CD4-positive, alpha-beta T cell treated with Interleukin-2 at 100 ng/mL for 4 hours (primary cell): Measurements from ENCODE around the gene CST6.

Experiments
- DNase-seq: peaks from one replicate; pipeline ENCODE4 v3.0.0-alpha.2; 2020; ENCODE audit warnings: low spot score

Gene CST6, protein sequence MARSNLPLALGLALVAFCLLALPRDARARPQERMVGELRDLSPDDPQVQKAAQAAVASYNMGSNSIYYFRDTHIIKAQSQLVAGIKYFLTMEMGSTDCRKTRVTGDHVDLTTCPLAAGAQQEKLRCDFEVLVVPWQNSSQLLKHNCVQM

DNA sequence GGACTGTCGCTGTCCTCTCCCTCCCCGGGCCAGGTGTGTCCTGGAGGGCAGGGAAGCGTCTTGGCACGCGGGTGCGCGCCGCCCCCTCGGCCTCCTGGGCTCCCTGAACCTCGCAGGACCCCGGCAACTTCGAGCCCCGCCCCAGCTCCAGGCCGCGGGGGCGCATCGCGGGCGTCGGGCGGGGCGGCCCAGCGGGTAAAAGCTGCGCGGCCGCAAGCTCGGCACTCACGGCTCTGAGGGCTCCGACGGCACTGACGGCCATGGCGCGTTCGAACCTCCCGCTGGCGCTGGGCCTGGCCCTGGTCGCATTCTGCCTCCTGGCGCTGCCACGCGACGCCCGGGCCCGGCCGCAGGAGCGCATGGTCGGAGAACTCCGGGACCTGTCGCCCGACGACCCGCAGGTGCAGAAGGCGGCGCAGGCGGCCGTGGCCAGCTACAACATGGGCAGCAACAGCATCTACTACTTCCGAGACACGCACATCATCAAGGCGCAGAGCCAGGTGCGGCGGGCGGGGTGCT lies at the start of gene CST6:
CST6 (plus strand) TSS at position 224 of the 519 bp plus-strand sequence; CDS start at position 261, 37 bp downstream.
- DNase-seq: no peak

DNA sequence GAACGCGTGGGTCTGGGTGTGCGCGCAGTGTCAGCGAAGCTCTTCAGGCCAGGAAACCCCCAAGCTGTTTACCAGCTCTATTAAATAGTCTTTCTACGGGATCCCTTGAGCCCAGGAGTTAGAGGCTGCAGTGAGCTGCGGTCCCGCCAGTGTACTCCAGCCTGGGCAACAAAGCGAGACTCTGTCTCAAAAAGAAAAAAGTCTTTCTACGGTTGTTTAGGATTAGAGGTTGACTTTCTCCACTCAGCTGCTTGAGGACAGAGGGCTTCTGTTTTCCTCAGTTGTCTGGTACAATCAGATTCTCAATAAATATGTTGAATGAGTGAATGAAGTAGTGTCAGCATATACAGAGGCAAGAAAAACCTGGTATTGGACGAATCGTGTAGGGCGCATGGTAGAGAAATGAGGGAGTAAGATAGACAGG lies 49.7 kb upstream of the CST6 start:
- no peak for DNase-seq

DNA sequence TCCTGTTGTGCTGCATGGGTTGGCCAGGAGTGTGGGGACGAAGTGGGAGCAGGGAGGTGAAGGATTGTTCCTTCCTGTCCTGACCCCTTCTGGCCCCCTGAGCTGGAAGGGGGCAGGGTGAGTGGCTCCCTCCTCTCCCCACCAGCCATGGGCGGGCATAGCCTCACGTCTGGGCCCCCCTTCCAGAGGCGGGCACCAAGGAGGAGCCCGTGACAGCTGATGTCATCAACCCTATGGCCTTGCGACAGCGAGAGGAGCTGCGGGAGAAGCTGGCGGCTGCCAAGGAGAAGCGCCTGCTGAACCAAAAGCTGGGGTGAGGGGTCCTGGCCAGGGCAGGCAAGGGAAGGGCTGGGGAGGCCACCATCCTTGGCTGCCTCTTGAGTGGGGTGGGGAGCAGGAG lies 46.9 kb upstream of the CST6 start:
- no peak for DNase-seq

DNA sequence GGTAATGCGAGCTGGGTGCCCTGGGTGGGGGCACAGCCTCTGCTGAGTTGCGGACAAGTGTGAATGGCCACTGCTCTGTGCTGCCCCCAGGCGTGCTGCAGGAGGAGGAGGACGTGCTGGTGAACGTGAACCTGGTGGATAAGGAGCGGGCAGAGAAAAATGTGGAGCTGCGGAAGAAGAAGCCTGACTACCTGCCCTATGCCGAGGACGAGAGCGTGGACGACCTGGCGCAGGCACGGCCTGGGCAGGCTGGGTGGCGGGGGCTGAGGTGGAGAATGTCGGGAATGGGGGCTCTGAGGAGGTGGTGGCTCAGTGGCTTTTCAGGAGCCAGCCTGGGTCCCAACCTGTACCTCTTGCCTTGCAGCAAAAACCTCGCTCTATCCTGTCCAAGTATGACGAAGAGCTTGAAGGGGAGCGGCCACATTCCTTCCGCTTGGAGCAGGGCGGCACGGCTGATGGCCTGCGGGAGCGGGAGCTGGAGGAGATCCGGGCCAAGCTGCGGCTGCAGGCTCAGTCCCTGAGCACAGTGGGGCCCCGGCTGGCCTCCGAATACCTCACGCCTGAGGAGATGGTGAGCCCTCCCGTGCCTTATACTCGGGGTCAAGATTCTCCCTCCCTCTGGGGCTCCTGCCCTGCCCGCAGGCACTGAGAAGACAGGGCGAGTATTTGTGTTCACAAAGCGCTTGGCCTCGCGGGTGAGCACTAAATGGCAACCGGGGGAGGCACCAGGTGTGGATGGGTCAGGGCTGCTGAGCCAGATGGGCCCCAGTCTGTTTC lies 45.6 kb upstream of the CST6 start:
- DNase-seq: no peak

DNA sequence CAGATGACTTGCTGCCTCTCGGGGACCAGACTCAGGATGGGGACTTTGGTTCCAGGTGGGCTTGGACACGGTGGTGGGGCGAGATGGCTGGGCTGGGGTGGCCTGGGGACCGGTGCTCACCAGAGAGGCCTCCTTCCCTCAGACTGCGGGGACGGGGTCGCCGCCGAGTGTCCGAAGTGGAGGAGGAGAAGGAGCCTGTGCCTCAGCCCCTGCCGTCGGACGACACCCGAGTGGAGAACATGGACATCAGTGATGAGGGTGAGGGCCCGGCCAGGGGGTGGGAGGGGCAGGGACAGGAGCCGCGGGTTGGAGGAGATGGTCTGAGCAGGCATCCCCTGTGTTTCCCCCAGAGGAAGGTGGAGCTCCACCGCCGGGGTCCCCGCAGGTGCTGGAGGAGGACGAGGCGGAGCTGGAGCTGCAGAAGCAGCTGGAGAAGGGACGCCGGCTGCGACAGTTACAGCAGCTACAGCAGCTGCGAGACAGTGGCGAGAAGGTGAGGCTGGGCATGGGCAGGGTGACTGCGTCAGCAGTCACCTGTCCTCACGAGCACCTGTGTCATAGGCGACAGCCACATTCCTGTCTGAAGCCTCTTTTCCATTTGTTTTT lies 44.4 kb upstream of the CST6 start:
- DNase-seq: no peak

DNA sequence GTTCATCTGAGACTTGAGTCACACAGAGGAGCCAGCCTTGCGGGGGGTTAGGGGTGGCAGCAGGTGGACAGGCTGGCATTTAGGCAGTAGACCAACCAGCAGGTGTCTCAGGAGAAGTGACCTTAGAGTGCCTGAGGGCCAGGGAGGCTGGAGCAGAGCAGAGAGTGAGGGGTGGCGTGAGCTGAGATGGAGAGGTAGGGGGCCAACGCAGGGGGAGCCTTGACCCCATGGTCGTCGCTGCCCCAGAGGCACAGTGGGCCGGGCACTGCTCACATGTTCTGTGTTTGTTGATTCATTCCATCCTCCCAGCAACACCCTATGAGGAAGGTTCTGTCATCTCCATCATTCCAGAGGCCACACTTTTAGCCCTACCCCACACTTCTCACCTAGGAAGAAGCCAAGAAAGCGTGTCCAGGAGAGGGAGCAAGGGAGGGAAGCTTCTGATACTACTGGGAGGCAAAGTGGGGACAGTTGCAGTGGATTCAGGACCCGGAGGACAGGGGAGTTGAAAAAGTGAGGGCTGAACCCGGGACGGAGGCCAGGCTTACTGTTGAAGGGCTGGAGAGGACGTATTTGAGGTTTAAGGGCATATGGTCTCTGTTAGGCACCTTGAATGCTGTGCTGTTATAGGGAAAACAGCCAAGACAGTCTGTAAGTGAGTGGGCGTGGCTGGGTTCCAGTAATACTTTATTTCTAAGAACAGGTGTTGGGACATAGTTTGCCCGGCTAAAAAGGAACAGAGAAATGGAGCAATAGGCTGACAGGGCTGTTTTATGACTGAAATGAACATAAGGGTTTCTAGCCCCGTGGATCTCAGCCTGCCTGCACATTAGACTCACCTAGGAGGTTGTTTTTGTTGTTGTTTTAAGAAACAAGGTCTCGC lies 43.0 kb upstream of the CST6 start:
- DNase-seq: no peak

DNA sequence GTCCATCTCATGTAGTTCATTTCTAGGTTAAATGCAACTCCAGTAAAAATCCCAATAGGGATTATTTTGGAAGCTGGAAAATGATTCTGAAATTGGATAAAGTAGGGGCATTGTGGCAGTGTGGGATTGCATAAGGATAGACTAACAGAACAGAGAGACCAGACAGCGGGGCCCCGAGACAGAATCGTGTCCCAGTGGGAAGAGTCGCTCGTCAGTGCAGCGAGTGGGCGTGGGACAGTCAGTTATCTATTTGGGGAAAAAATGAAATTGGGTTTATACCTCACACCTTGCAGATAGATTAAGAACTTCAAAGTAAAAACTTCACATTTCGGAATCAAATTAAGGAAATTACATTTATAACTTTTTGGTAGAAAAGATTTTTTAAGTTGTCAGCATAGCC lies 39.7 kb upstream of the CST6 start:
- DNase-seq: no peak

DNA sequence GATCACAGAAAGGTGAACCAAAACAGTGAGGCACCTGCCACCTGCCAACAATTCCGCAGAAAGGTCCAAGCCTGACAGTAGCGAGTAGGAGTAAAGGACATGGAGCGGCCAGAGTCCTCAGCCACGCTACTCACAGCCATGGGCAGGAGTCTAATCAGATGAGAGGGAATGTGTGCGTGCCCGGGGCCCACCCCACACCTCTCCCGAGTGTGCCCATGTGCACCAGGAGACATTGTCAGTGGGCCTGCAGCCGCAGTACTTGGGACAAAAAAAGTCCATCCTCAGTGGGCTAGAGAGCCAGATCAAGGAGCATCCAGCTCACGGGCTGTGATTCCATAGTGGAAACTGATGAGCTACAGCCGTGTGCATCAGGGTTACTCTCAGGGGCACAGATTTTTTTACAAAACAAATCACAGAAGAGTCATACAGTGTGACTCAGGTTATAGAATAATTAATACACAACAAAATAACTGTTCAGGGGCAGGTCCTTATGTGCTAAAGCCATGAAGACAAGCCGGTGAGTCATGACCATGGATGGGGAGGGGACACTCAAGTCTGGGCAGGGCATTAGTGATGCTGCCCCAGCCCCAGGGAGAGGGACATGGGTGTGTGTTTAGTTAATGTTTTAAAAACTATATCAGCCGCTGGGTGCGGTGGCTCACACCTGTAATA lies 38.2 kb upstream of the CST6 start:
- DNase-seq: no peak

DNA sequence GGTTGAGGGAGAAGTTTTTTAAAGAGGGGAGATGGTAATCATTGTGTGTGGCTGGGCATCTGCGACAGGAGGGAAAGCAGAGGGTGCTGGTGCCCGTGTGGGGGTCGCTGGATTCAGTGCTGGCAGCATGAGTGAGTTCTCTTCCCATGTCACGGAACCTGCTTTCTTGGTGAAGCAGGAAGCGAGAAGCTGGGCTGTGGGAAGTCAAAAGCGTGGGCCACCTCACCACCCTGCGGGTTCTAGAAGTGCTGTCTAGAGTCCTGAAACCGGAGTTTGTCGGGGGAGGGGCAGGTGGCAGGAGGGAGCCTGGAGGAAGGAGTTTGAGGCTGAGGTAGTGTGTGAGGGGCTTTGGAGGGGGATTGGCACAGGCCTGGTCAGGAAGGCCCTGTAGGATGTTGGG lies 36.0 kb upstream of the CST6 start:
- no peak for DNase-seq

DNA sequence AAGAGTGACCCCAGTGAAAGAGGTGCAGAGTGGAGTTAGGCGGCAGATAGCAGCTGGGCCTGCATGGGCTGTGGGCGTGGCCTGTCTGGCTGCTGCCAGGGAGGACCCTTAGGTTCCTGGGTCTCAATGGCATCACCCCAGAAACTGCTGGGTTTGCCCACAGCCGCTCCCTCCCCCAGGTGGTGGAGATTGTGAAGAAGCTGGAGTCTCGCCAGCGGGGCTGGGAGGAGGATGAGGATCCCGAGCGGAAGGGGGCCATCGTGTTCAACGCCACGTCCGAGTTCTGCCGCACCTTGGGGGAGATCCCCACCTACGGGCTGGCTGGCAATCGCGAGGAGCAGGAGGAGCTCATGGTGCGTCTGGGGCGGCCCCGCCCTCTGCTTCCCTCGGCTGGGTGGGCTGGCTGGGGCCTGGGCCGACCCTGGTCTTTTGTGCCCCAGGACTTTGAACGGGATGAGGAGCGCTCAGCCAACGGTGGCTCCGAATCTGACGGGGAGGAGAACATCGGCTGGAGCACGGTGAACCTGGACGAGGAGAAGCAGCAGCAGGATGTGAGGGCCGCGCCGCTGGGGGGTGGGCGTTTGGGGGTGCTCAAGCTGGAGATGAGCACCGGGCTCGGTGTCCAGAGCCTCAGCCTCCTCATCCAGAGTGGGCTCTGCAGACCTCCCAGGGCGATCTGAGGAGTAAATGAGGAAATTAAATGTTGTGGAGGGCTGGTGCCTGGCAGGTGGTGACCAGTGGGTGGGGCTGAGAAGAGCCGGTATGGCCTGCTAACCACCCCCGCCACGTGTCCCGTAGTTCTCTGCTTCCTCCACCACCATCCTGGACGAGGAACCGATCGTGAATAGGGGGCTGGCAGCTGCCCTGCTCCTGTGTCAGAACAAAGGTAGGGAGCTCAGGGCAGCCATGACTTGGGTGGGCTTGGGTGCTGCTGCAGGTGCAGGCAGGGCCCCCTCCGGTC lies 35.3 kb upstream of the CST6 start:
- no peak for DNase-seq

DNA sequence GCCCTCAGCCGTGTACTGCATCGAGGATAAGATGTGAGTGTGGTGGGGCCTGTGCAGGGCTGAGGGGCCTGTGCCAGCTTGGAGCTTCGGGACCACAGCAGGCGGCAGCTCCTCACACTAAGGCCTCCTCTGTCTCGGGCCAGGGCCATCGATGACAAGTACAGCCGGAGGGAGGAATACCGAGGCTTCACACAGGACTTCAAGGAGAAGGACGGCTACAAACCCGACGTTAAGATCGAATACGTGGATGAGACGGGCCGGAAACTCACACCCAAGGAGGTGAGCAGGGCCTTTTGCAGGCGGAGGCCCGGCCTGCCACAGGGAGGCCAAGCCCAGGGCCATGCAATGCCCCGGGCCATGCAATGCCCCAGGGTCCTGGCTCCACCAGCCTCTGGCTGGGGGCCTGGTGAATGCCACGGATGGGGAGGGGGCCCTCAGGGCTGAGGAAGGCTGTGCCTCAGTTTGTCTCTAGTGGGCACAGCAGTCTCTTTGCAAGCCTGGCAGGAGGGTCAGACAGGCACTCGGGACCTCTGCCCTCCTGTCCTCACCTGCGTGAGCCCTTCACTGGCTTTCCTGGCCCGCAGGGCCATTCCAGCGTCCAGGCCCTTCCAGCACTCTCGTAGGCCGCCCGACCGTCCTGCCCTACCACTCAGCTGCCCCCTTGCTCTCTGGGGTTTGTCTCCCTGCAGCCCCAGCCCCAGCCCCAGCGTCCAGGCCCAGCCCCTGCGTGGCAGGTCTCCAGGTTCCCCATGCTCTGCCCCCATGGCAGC lies 34.0 kb upstream of the CST6 start:
- DNase-seq: no peak

DNA sequence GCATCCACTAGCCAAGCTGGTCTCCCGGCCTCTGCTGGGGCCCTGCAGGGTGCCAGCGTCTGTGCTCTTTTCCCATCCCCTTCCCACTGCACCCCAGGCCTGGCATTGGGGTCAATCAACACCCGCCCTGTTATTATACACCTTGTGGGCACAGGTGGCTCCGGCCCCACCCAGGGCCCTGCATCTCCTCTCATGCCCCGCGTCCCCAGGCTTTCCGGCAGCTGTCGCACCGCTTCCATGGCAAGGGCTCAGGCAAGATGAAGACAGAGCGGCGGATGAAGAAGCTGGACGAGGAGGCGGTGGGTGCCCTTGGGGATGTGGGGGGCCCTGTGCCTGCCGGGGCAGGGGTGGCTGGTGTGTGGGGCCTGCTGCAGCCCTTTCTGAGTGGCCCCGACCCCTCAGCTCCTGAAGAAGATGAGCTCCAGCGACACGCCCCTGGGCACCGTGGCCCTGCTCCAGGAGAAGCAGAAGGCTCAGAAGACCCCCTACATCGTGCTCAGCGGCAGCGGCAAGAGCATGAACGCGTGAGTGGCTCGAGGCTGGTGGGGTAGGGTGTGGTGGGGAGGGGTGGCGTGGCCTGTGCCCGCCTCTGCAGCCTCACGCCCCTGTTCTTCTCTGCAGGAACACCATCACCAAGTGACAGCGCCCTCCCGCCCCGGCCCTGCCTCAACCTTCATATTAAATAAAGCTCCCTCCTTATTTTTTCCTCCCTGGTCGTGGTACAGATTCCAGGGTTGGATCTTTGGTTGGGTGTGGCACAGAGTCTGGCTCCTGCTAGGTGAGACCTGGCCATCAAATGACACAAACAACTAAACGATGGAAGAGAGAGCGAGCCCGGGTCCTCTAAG lies 33.2 kb upstream of the CST6 start:
- no peak for DNase-seq

DNA sequence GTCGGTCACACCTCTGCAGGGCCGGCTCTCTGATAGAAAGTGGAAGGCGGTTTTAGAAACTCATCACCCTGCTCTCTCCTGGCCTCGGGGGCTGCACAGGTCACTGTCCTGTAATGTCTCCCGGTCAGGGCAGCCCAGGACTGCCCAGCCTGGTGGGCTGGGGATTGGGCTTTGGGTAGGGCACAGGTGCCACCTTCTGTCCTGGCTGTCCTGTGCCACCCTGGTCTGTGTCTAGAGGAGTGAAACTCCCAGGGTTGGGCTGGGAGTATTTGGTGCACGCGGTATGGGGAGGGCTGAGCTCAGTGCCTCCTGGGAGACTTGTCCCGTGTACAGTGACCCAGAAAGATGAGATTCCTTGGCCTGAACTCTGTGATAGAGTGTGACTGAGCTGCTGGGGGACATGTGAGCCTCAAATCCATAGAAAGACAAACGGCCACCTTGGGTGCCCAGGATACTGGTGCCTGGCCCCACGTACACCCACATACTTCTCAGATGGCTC lies 32.5 kb upstream of the CST6 start:
- DNase-seq: no peak

DNA sequence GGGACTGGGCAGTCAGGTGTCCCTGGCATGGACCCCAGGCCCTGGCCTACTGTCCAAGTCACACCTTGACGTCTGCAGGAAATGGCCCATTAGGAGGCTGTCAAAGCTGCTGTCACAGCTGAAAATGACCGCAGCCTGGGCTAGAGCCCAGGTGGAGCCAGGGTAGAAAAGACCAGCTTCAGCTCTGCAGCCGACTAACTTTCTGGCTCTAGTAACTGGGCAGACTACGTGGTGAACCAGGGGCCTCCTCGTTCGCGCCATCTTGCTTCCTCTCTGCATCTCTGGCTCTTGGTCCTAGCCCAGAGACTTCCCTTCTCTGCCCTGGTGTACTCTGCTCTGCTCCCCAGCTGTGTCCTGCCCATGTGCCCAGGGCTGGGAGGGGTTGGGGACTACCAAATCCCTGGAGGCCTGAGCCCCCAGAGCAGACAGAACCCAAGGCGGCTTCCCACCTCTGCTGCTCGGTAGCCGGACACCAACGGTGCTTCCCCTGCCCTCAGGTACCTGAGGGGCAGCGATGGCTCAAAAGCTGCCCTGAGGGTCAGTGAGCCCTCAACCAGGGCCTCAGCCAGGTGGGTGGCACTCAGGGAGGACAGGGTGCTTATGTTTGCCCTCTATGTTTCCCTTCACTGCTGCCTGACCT lies 30.6 kb upstream of the CST6 start:
- no peak for DNase-seq

DNA sequence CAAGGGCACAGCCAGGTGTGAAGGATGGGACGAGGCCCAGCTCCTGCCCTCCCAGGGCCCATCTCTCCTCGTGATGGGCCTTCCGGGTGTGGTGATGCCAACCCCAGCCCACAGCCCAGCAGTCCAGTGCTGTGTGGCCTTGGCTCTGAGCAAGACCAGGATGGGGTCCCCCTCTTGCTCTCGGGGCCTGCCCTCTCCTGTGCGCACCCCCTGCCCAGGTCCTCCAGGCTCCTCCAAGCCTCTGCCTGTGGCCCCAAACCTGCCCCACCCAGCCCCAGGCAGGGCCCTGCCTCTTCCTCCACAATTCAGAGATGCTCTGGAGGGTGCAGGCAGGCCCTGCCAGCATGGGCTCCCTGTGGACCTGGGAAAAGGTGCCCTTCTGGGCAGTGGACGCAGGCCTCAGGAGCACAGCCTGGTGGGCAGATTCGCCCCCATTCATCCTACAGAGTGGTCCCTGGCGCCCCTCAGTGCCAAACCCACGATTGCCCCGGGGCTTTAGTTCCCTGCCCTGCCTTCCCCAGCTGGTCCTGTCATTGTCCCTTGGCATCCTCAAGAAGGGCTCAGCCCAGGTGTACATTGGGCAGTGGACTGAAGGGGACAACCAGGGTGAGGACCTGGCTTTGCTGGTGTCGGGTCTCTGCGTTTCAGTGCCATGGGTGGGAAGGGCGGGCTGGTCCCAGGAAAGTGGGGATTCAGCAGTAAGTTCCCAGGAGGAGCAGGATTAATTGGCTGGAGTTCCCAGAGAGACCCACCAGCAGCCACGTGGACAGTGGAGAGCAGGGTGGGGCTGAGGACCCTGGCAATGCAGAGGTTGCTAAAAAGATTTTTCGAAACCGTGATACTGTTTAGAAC lies 29.6 kb upstream of the CST6 start:
- DNase-seq: no peak

DNA sequence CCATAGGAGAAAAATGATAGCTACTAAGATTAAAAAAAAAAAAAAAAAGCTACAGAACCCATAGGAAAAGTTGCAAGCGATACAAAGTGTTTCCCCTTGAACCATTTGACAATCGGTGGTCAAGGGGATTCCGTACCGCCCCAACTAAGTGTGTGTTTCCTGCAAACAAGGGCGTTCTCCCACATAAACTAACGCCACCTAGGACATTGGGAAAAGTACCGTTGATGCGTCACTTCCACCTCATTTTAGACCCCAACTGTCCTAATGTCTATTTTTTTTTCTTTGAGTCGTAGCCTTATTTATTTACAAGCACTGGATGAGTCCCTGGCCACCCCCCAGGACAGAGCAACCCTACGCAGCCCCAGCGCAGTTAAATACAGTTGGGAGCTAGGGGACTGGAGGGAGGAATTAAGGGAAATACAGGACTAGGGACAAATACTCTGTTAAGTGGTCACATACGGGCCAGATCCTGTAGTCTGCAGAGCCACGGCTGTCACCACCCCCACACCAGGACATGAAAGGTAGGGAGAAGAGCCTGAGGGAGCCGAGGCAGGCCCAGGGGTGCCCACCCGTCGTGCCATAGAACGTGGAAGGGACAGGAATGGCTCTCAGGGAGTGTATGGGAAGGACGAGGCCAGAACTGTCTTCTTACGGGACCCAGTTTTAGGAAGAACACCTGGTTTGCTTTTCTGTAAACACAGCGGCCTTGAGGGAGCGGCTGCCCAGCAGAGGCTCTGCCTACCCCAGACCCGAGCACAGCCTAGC lies 28.8 kb upstream of the CST6 start:
- DNase-seq: no peak
